Measurements from ENCODE around the gene TMEM258.

TMEM258 gene

GRCh38 chr11:61785837-61786402 lies 6.5 kb downstream of the TMEM258 start:
- Histone ChIP-seq H3K4me3 (ENCODE audit: low read depth, low read length) (no peak overlapping the region), H3K27me3 (no peaks in the 10 kb centered on the region), H3K4me1 (no peaks in the 10 kb centered on the region), H3K9me3 (no peaks in the 10 kb centered on the region), H3K36me3 (peaks cover 5% of the 10 kb centered on the region; the same call in 1 of the 2 replicates)
- DNase-seq = no peak
- TF ChIP-seq, protein P1, sequence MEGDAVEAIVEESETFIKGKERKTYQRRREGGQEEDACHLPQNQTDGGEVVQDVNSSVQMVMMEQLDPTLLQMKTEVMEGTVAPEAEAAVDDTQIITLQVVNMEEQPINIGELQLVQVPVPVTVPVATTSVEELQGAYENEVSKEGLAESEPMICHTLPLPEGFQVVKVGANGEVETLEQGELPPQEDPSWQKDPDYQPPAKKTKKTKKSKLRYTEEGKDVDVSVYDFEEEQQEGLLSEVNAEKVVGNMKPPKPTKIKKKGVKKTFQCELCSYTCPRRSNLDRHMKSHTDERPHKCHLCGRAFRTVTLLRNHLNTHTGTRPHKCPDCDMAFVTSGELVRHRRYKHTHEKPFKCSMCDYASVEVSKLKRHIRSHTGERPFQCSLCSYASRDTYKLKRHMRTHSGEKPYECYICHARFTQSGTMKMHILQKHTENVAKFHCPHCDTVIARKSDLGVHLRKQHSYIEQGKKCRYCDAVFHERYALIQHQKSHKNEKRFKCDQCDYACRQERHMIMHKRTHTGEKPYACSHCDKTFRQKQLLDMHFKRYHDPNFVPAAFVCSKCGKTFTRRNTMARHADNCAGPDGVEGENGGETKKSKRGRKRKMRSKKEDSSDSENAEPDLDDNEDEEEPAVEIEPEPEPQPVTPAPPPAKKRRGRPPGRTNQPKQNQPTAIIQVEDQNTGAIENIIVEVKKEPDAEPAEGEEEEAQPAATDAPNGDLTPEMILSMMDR (IDR thresholded peaks at IDR 0.05; ENCODE audit: low read depth, low read length) = no peak

GRCh38 chr11:61784506-61784805 lies 7.9 kb downstream of the TMEM258 start:
- TF ChIP-seq, protein P1 (IDR thresholded peaks at IDR 0.05; ENCODE audit: low read depth, low read length) = no peak
- no peak for DNase-seq
- H3K4me3 ChIP-seq (ENCODE audit: low read depth, low read length) = no peak overlapping the region
- H3K36me3 ChIP-seq = peaks cover 5% of the 10 kb centered on the region; the same call in 1 of the 2 replicates
- H3K9me3 ChIP-seq = no peaks in the 10 kb centered on the region
- no peaks in the 10 kb centered on the region for H3K4me1 ChIP-seq
- no peaks in the 10 kb centered on the region for H3K27me3 ChIP-seq

DNA sequence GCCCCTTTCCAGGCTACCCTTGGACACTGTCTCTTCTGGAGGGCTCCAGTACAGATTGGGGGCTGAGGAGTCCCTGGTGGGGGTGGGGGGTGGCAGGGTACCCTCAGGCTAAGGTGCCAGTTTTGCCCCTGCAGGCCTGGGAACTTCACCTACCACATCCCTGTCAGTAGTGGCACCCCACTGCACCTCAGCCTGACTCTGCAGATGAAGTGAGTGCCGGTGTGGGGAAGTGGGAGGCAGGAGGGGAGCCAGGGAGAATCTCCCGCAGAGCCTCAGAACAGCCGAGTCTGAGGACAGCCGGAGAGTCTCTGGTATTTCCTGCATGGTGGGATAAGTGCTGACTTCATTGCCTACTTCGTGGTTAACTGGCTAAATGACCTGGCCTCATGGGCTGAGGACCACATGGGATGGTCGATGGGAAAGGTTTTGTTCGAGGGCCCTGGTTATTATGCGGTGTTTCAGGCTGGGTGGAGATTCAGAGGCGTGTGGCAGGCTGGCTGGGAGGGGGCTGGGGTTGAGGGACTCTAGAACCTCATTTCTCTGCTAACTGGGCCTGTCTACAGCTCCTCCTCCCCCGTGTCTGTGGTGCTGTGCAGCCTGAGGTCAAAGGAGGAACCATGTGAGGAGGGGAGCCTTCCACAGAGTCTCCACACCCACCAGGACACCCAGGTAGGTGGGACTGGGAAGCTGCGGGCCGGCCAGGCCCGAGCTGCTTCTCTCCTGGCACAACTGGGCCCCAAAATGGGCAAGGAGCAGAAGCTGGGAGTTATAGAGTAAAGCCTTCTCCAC lies 8.5 kb downstream of the TMEM258 start:
- TF ChIP-seq, protein P1 (IDR thresholded peaks at IDR 0.05; ENCODE audit: low read depth, low read length) = no peak
- no peaks in the 10 kb centered on the region for H3K9me3 ChIP-seq

GRCh38 chr11:61782841-61783240 lies 9.6 kb downstream of the TMEM258 start:
- no peak overlapping the region for H3K4me3 ChIP-seq (ENCODE audit: low read depth, low read length)
- H3K27me3 ChIP-seq = no peaks in the 10 kb centered on the region
- DNase-seq = no peak
- H3K9me3 ChIP-seq = no peaks in the 10 kb centered on the region
- TF ChIP-seq, protein P1 (IDR thresholded peaks at IDR 0.05; ENCODE audit: low read depth, low read length) = no peak
- H3K4me1 ChIP-seq = no peaks in the 10 kb centered on the region
- H3K36me3 ChIP-seq = peaks cover 2% of the 10 kb centered on the region; the same call in 1 of the 2 replicates

More for the DNA sequence above, 8.5 kb downstream of the TMEM258 start:
- H3K27me3 ChIP-seq = no peaks in the 10 kb centered on the region
- no peak overlapping the region for H3K4me3 ChIP-seq (ENCODE audit: low read depth, low read length)
- no peaks in the 10 kb centered on the region for H3K4me1 ChIP-seq
- DNase-seq = no peak
- H3K36me3 ChIP-seq = peaks cover 5% of the 10 kb centered on the region; the same call in 1 of the 2 replicates

DNA sequence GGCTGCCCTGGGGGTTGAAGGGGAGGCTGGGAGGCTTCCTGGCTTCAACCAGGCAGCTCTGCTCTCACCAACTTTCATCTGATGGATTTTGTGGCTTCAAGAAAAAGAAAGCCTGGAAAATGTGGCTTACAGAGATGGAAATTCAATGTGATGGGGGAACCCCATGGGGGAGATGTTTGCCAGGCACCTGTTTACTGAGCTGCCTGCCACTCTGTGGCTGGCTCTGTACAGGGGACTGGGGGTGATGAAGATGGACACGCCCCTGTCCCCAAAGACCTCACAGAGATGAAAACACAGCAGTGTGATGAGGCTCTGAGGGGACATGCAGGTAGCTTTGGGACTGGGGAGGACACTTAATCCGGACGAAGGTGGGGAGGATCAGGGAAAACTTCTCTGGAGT lies 10.1 kb downstream of the TMEM258 start:
- H3K9me3 ChIP-seq = no peaks in the 10 kb centered on the region
- H3K4me3 ChIP-seq (ENCODE audit: low read depth, low read length) = no peak overlapping the region
- DNase-seq = no peak
- no peaks in the 10 kb centered on the region for H3K27me3 ChIP-seq
- TF ChIP-seq, protein P1 (IDR thresholded peaks at IDR 0.05; ENCODE audit: low read depth, low read length) = no peak
- H3K4me1 ChIP-seq = no peaks in the 10 kb centered on the region
- no peaks in the 10 kb centered on the region for H3K36me3 ChIP-seq

DNA sequence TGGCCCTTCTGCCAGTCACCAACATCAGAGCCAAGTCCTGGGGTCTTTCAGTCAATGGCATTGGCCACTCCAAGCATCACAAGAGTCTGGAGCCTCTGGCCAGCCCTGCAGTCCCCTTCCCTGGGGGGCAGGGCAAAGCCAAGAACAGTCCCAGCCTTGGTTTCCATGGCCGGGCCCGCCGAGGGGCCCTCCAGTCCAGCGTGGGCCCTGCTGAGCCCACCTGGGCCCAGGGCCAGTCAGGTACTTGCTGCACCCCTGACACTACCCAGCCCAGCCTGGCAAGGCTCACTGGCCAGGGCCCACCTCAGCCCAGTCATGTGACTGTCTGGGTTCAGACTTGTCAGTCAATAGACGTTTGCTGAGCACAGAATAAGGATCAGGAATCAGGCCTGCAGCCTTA lies 10.8 kb downstream of the TMEM258 start:
- H3K36me3 ChIP-seq = no peaks in the 10 kb centered on the region
- no peaks in the 10 kb centered on the region for H3K27me3 ChIP-seq
- H3K9me3 ChIP-seq = no peaks in the 10 kb centered on the region
- DNase-seq = no peak
- no peak overlapping the region for H3K4me3 ChIP-seq (ENCODE audit: low read depth, low read length)
- H3K4me1 ChIP-seq = no peaks in the 10 kb centered on the region; the same call in 1 of the 2 replicates
- TF ChIP-seq, protein P1 (IDR thresholded peaks at IDR 0.05; ENCODE audit: low read depth, low read length) = no peak
